Renal pelvis (tissue), 4 donors: ENCODE data around the gene TMED4. TPM values are rescaled to one million over a fixed set of nuclear protein-coding genes. Genes with fewer than 3 reads are reported as not detected.
A peak's percentile ranks its signal among the peaks of the same experiment; 100 is the strongest.
"Not testable (repeated sequence)": the region's sequence is repeated elsewhere in the genome, so short reads cannot be mapped to it uniquely, and the experiment has no call there.

Source experiments
- DNase-seq: peaks from one replicate; pipeline ENCODE4 v3.0.0-alpha.2; 2013
- polyA plus RNA-seq, 3 donors: library from polyadenylated mRNA; unstranded; fragments of 120-200 nt; gene quantifications; one replicate each; pipeline ENCODE4 v1.2.1, GENCODE V29; 2013; ENCODE audit not compliant: insufficient read length in 3 of 3

The TMED4 gene
- polyA plus RNA-seq, 3 donors, result 123 to 177 (median 168) TPM

GRCh38 chr7:44617225-44617890 is 35.3 kb upstream of the TMED4 start:
- no peak for DNase-seq

- DNase-seq, result no peak
Observed at GRCh38 chr7:44616545-44616944, 34.5 kb upstream of the TMED4 start.

- no peak for DNase-seq
Observed at GRCh38 chr7:44615793-44616192, 33.8 kb upstream of the TMED4 start.

GRCh38 chr7:44615149-44615611 is 33.1 kb upstream of the TMED4 start:
- DNase-seq, result no peak

GRCh38 chr7:44609829-44610228 is 27.8 kb upstream of the TMED4 start:
- no peak for DNase-seq

- no peak for DNase-seq
Observed at GRCh38 chr7:44608916-44609648, 27.1 kb upstream of the TMED4 start.

GRCh38 chr7:44607141-44608068 is 25.4 kb upstream of the TMED4 start:
- DNase-seq, result no peak

- DNase-seq, result peak; percentile 98
Observed at GRCh38 chr7:44606341-44607140, 24.5 kb upstream of the TMED4 start, which contains the start of gene OGDH. Gene OGDH, plus strand, starts transcription at chr7:44606627. Its CDS starts 17,717 bp downstream, at chr7:44624344.

- no peak for DNase-seq
Observed at GRCh38 chr7:44604941-44605340, 22.9 kb upstream of the TMED4 start.

- no peak for DNase-seq
Observed at GRCh38 chr7:44603193-44603592, 21.2 kb upstream of the TMED4 start.

GRCh38 chr7:44602576-44602910 is 20.5 kb upstream of the TMED4 start:
- no peak for DNase-seq

GRCh38 chr7:44599222-44599621 is 17.2 kb upstream of the TMED4 start:
- DNase-seq, result no peak

- not testable (repeated sequence) for DNase-seq
Observed at GRCh38 chr7:44597181-44597580, 15.2 kb upstream of the TMED4 start.

GRCh38 chr7:44595934-44596635 is 14.1 kb upstream of the TMED4 start:
- DNase-seq, result no peak

- DNase-seq, result no peak
Observed at GRCh38 chr7:44590910-44591309, 8.9 kb upstream of the TMED4 start.

- DNase-seq, result no peak
Observed at GRCh38 chr7:44587843-44588711, 6.0 kb upstream of the TMED4 start.

GRCh38 chr7:44583146-44583865 is 1.3 kb upstream of the TMED4 start:
- no peak for DNase-seq

GRCh38 chr7:44580945-44581878 is 819 bp downstream of the TMED4 start:
- DNase-seq, result no peak
